Panc1 (cell line): Measurements from ENCODE around the gene USP37. TPM values are rescaled to one million over a fixed set of nuclear protein-coding genes. Genes with fewer than 3 reads are reported as not detected.

Experiments
- ATAC-seq: fragments of 200-7000 bp; cut with Tn5 transposase; 2 replicates; pipeline ENCODE4 v1.9.1; 2020; ENCODE audit warnings: mild to moderate bottlenecking, moderate library complexity
- BruUV-seq: library from RNA; stranded (reverse); fragments of 400-500 nt; replicated peaks from 2 replicates; lab custom pipeline; 2021; lab: Mats Ljungman, UMichigan
- CTCF ChIA-PET: fragments of 300-600 bp; sonication (Branson Sonifier 250); formaldehyde crosslinking; loops from one replicate; lab custom pipeline; 2022; ENCODE audit warnings: antibody characterized with exemption; lab: Charles Lee
- POLR2A ChIA-PET: fragments of 300-600 bp; sonication (Branson Sonifier 250); formaldehyde crosslinking; loops from one replicate; lab custom pipeline; 2022; ENCODE audit warnings: antibody characterized with exemption; lab: Charles Lee
- DNase-seq: peaks from one replicate; pipeline ENCODE4 v3.0.0-alpha.2; 2010; ENCODE audit warnings: low read depth, low spot score
- H3K27ac ChIP-seq: 2 replicates; pipeline ENCODE4 v1.5.1; 2011; ENCODE audit warnings: mild to moderate bottlenecking, low read length, inconsistent platforms
- H3K27me3 ChIP-seq: fragments of 200-500 bp; sonication (Bioruptor generic); 2 replicates; pipeline ENCODE4 v1.6.0; 2014; ENCODE audit warnings: low read length, inconsistent platforms; ENCODE audit not compliant: control insufficient read depth, insufficient read depth
- H3K36me3 ChIP-seq: fragments of 200-500 bp; sonication (Bioruptor generic); 2 replicates; pipeline ENCODE4 v1.5.1; 2014; ENCODE audit warnings: inconsistent platforms, mild to moderate bottlenecking, low read length, moderate library complexity; ENCODE audit not compliant: control insufficient read depth, insufficient read depth
- H3K4me1 ChIP-seq: 2 replicates; pipeline ENCODE4 v1.5.1; 2011; ENCODE audit warnings: inconsistent platforms, mild to moderate bottlenecking, low read length, moderate library complexity; ENCODE audit not compliant: control insufficient read depth, insufficient read depth
- H3K4me3 ChIP-seq, 2 experiments: 2 replicates each; pipeline ENCODE4 v1.5.1; 2011 to 2012; ENCODE audit warnings: low read depth in 2 of 2, low read length in 2 of 2, mild to moderate bottlenecking in 2 of 2, inconsistent platforms in 1 of 2, moderate library complexity in 1 of 2
- H3K9me3 ChIP-seq: fragments of 200-500 bp; sonication (Bioruptor generic); 2 replicates; pipeline ENCODE4 v1.5.1; 2014; ENCODE audit warnings: low read depth, mild to moderate bottlenecking, inconsistent platforms, low read length, moderate library complexity; ENCODE audit not compliant: control insufficient read depth, insufficient read depth
- POLR2AphosphoS5 ChIP-seq: IDR thresholded peaks from 2 replicates; pipeline ENCODE4 v1.6.1; 2012; ENCODE audit warnings: mild to moderate bottlenecking, low read depth, low read length, moderate library complexity
- REST ChIP-seq, 2 experiments: IDR thresholded peaks; 2 replicates each; pipeline ENCODE4 v1.6.1; 2011 to 2012; ENCODE audit warnings: low read depth in 2 of 2, control low read depth in 1 of 2, low read length in 1 of 2, mild to moderate bottlenecking in 1 of 2, moderate library complexity in 1 of 2; ENCODE audit not compliant: insufficient read depth in 1 of 2
- SIN3A ChIP-seq: IDR thresholded peaks from 2 replicates; pipeline ENCODE4 v1.6.1; 2012; ENCODE audit warnings: low read depth, mild to moderate bottlenecking, low read length, moderate library complexity, borderline replicate concordance; ENCODE audit not compliant: insufficient read depth
- TCF7L2 ChIP-seq: IDR thresholded peaks from 2 replicates; pipeline ENCODE4 v1.6.1; 2011; ENCODE audit warnings: mild to moderate bottlenecking, low read depth, low read length, inconsistent platforms
- in situ Hi-C: cut with HindIII; loops from 2 replicates; pipeline ENCODE4 v1.10.0; 2016; ENCODE audit warnings: low sequenced_read_pairs, low pct_unique_long_range_greater_than_20kb
- intact Hi-C: fragments of 100-400 bp; cut with micrococcal nuclease; formaldehyde crosslinking; loops from one replicate; pipeline ENCODE4 v1.10.0; 2022; ENCODE audit not compliant: unreplicated experiment
- total RNA-seq: library from RNA; stranded (reverse); gene quantifications from one replicate; pipeline ENCODE4 v1.2.1, GENCODE V29; 2021; ENCODE audit not compliant: unreplicated experiment
- TF ChIP-seq, protein P1 (sequence below): fragments of 450-650 bp; IDR thresholded peaks from 2 replicates; pipeline ENCODE4 v1.5.1; 2017; ENCODE audit warnings: mild to moderate bottlenecking

The USP37 gene
- total RNA-seq, 1 experiment from 2014 or later: 19.2 TPM

GRCh38 chr2:218406209-218406948, 161.8 kb downstream of the USP37 start:
- Histone ChIP-seq H3K36me3 (no peaks in the 10 kb centered on the region; the same call in 1 of the 2 replicates), H3K4me3 (peak overlapping the region; percentile 36 to 61), H3K27ac (peak overlapping the region; percentile 95), H3K27me3 (no peaks in the 10 kb centered on the region), H3K4me1 (peaks cover 51% of the 10 kb centered on the region), H3K9me3 (no peaks in the 10 kb centered on the region)
- TF ChIP-seq, protein P1, sequence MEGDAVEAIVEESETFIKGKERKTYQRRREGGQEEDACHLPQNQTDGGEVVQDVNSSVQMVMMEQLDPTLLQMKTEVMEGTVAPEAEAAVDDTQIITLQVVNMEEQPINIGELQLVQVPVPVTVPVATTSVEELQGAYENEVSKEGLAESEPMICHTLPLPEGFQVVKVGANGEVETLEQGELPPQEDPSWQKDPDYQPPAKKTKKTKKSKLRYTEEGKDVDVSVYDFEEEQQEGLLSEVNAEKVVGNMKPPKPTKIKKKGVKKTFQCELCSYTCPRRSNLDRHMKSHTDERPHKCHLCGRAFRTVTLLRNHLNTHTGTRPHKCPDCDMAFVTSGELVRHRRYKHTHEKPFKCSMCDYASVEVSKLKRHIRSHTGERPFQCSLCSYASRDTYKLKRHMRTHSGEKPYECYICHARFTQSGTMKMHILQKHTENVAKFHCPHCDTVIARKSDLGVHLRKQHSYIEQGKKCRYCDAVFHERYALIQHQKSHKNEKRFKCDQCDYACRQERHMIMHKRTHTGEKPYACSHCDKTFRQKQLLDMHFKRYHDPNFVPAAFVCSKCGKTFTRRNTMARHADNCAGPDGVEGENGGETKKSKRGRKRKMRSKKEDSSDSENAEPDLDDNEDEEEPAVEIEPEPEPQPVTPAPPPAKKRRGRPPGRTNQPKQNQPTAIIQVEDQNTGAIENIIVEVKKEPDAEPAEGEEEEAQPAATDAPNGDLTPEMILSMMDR: peak; percentile 93
- 0 out of 2 replicates have a peak, but pooled peaks have one; percentile 57 for TF ChIP-seq SIN3A
- TF ChIP-seq TCF7L2: no peak
- TF ChIP-seq POLR2AphosphoS5: peak; percentile 92
- 0 out of 4 replicates have a peak, but pooled peaks of 1 of the 2 experiments have one; percentile 37 for TF ChIP-seq REST (IDR thresholded peaks at IDR 0.05; ENCODE audit: insufficient read depth in 1 of 2, low read depth in 2 of 2, low read length in 1 of 2)
- in situ Hi-C loops: no loop called here
- CTCF ChIA-PET: interaction anchor here (0.7 kb wide), 1 partner anchor 41 kb away, joined by 11 read pairs; no protein-coding TSS in a partner anchor
- intact Hi-C loops: loop anchor here (5.0 kb wide), 1 partner anchor 56 kb away; no protein-coding TSS in a partner anchor
- POLR2A ChIA-PET: no interaction called here
- BruUV-seq: no TSS peak
- DNase-seq: no peak
- ATAC-seq: peak; percentile 89

DNA sequence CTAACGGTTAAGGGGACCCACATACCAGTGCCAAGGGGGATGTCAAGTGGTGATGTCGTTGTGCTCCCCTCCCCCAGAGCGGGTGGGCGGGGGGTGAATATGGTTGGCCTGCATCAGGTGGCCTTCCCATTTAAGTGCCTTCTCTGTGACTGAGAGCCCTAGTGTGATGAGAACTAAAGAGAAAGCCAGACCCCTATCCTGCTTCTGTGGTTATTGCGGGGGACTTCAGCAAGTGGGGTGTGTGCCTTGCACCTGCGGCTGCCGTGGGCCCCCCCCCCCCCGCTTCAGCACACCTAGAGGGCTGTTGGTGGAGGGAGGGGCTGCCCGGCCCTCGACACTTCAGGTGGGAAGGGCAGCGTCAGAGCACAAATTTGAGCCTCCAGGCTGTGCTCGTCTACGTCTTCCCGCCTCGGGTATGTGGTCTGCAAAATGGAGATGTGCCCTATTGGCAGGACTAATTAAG, 162.4 kb downstream of the USP37 start:
- Histone ChIP-seq H3K4me1 (peaks cover 55% of the 10 kb centered on the region), H3K27me3 (no peaks in the 10 kb centered on the region), H3K4me3 (peak overlapping the region; percentile 24 to 52), H3K27ac (peak overlapping the region; percentile 94), H3K36me3 (no peaks in the 10 kb centered on the region; the same call in 1 of the 2 replicates), H3K9me3 (no peaks in the 10 kb centered on the region)
- peak; percentile 46 for ATAC-seq
- DNase-seq: no peak
- TF ChIP-seq SIN3A: no peak
- TF ChIP-seq TCF7L2: no peak
- no peak for TF ChIP-seq POLR2AphosphoS5
- TF ChIP-seq, protein P1: no peak
- TF ChIP-seq REST (IDR thresholded peaks at IDR 0.05; ENCODE audit: insufficient read depth in 1 of 2, low read depth in 2 of 2, low read length in 1 of 2): no peak
- no TSS peak for BruUV-seq
- intact Hi-C loops: loop anchor here (5.0 kb wide), 1 partner anchor 57 kb away; no protein-coding TSS in a partner anchor
- ChIA-PET POLR2A (no interaction called here), CTCF (interaction anchor here (0.7 kb wide), 1 partner anchor 41 kb away, joined by 11 read pairs; no protein-coding TSS in a partner anchor)
- in situ Hi-C loops: no loop called here
